ENCODE measurements around the gene ING3.
"Not testable (repeated sequence)": the region's sequence is repeated elsewhere in the genome, so short reads cannot be mapped to it uniquely, and the experiment has no call there.

The ING3 gene

DNA sequence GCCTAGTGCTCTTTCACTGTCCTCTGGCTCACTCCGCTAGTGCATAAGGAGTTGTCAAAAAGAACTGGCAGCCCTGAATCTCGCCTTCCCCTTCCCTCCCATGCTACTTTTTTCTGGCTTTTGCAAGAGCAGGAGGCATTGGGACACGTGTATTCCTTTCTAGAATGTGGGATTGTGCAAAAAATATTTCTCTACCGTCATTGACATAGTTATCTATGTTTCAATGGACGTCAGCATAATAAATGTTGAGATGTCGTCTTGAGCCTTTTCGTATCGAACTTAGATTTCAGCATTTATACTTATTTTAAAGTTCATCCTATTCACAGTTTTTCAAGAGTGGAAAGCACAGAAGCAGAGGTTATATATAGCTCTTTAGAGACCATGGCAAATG, 727 bp downstream of the ING3 start:
- no peak for DNase-seq

DNA sequence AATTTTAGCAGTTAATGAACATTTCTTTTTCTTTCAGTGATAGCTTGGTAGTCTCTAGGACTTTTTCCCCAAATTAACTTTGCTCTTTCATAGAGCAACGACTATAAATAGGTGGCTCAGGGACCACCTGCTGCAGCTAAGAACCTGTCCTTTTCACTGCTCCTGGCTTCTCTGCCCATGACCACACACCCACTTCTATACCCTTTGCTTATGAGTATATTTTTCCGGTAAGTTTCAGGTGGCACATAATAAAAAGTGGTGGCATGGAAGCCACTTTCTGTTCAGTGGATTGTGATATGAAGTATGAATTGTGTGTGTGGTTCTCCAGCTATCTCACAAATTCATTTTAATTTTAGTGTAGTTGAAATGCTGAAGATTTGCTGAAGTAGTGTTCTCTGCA, 1.2 kb downstream of the ING3 start:
- DNase-seq: no peak

GRCh38 chr7:120955577-120956149, 5.1 kb downstream of the ING3 start:
- DNase-seq: no peak

GRCh38 chr7:120959929-120960484, 9.4 kb downstream of the ING3 start:
- DNase-seq: no peak

GRCh38 chr7:120960714-120961113, 10.1 kb downstream of the ING3 start:
- no peak for DNase-seq

GRCh38 chr7:120961638-120962173, 11.1 kb downstream of the ING3 start:
- no peak for DNase-seq

- DNase-seq: no peak
These were observed 13.5 kb downstream of the ING3 start for GRCh38 chr7:120964088-120964487.

DNA sequence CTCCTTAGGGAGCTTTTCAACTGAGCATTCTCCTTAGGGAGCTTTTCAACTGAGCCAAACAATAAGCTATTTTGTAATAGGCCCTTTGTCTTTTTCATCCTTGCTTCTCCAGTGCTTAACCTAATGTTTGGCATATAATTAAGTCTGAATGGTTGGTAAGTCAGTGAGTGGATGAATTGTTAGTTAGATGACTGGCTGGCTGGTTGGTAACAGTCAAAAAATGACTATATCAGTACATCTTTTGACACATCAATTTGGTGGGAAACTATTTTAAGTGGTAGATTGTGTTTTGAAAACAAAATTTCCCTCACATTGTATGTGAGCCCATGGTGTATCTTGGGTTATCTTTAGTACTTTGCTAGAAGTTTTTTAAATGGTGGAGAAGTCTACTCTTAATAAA, 16.4 kb downstream of the ING3 start:
- DNase-seq: no peak

DNA sequence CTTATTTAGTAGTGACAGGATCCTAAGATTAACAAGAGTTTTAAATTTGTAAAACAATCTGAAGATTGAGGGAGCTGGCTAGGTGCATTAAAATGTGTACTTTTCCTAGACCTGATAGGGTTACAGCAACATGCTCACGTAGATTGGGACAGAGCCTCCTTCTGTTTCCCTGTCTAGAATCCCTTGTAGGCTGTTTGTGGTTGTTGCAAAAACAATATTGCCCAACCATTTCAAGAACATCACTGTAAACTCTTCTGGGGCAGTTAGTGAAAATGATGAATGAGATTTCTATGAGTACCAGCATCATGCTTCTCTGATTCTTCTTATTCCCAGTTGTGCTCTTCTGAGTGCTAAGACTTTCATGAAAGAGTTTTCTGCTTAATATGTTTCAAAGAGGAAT, 23.3 kb downstream of the ING3 start:
- no peak for DNase-seq

DNA sequence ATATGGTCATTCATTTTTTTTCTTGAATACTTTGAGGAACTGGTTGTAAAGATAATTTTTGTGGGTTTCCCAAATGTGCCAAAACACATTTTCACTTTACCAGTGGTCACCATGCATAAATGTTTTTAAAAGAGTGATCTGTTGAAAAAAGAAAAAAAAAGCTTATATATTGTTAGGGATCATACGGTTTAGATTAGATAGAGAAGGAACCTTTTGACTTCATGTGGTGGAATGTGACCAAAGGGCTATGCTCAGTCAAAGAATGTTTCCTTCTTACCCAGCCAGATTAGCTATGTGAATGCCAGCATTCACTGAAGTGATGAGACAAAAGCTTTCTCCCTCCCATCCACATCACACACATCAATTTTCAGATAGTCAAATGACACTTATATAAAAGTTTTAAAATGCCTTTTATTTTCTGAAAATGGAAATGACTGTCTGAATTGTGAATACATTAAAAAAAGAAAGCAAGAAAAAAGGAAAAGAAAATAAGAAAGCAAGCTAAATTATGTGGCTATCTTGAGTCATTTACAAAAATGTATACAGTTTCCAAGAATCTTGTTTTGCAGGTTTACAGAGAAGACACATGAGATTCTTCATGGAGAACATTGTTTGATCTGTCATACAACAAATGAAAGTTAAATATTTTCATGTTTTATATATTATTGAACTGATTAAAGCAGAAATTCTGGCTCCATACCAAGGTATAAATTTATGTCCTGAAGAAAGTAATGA, 29.4 kb downstream of the ING3 start:
- DNase-seq: no peak

DNA sequence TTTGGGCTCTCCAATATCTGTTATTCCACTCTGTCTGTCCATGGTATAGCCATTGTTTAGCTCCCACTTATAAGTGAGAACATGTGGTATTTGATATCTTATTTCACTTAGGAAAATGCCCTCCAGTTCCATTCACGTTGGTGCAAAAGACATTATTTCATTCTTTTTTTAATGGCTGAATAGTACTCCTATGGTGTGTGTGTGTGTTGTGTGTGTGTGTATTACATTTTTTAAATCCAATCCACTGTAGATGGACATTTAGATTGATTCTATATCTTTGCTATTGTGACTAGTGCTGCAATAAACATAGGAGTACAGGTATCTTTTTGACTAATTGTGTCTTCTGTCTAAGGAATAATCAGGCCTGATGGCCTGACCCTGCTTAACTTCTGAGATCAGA, 30.5 kb downstream of the ING3 start:
- DNase-seq: no peak

GRCh38 chr7:120981888-120982615, 31.5 kb downstream of the ING3 start:
- DNase-seq: no peak

- DNase-seq: not testable (repeated sequence)
These were observed 33.0 kb downstream of the ING3 start for GRCh38 chr7:120983592-120983991.

DNA sequence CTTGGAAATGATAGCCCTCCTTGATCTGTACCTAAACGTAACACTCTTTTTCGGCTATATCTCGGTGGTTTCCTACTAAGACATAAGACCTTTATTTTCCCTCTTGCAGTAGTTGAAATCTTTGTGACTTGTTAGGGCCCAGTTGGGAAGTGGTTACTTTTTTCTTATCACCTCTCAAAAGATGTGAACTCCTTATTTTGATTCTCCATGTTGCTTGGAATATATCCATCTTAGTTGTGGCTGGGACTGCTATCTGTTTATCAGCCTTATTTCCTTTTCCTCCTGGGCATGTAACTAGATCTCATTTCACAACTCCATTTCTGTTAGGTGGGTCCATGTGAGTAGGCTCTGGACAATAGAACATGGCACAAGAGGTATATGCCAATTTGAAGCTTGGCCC, 33.8 kb downstream of the ING3 start:
- DNase-seq: no peak

- no peak for DNase-seq
These were observed 34.7 kb downstream of the ING3 start for GRCh38 chr7:120985130-120985758.

GRCh38 chr7:120985839-120986238, 35.3 kb downstream of the ING3 start:
- no peak for DNase-seq

- no peak for DNase-seq
These were observed 36.1 kb downstream of the ING3 start for GRCh38 chr7:120986650-120987049.

GRCh38 chr7:120987280-120987679, 36.7 kb downstream of the ING3 start:
- no peak for DNase-seq

- peak; percentile 86 for DNase-seq
These were observed 37.4 kb downstream of the ING3 start for GRCh38 chr7:120987683-120988590.

DNA sequence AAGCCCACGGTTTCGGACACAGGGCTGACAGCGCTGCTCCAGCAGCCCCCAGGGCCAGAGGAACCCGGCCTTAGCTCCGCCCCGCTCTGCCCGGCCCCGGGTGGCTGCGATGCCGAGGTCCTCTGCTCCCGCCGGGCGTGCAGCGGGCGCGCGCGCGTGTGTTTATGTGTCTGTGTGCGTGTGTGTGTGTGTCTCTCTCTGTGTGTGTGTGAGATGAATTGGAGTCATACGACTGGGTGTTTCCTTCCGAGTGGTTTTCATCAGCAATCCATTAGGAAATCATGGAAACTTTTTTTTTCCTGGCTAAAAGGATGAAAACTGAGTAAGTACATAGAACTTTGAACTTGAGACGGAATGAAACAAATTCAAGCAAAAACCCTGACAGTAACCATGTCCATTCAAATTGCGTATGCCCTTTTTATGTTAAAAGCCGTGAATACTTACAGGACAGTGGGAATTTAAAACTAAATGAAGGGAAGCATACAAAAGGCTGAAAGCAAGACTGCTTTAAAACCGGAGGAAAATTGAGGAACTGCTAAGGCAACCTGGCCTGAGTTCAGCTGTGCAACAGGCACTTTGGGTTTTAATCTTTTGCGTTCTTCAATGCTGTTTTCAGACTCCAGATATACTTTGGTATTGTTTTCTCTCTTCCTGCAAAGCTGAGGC, 38.1 kb downstream of the ING3 start, which contains the start of gene CPED1:
Gene CPED1 (plus strand): TSS at position 121 of the 666 bp plus-strand sequence. CDS start 911 bp downstream, outside the sequence.
- peak; percentile 16 for DNase-seq
